Measurements from ENCODE around the gene COX14. TPM values are rescaled to one million over a fixed set of nuclear protein-coding genes. Genes with fewer than 3 reads are reported as not detected.

The COX14 gene
- total RNA-seq, 1 experiment from 2014 or later: 41.0 TPM

DNA sequence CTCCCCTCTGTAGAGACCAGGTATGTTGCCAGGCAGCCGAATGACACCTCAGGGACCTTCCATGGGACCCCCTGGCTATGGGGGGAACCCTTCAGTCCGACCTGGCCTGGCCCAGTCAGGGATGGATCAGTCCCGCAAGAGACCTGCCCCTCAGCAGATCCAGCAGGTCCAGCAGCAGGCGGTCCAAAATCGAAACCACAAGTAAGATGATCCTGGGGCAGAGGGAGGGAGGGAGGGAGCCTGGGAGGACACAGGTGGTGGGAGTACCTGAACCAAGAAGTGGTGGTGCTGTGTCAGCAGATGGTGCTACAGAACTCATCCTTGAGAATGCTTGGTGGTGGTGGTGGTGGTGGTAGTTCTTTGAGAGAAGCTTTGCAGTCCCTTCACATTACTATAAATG is 25.9 kb upstream of the COX14 start:
- Histone ChIP-seq H3K79me2 (ENCODE audit: insufficient read depth, low read length) (peaks cover 15% of the 10 kb centered on the region), H3K4me1 (ENCODE audit: control insufficient read depth in 1 of 2, insufficient read depth in 2 of 2, low read length in 2 of 2) (peaks cover 5 to 21% of the 10 kb centered on the region in 2 experiments), H3K36me3 (ENCODE audit: control insufficient read depth in 1 of 2, insufficient read depth in 2 of 2, low read length in 2 of 2) (peaks cover 30 to 45% of the 10 kb centered on the region in 2 experiments), H3K27ac (ENCODE audit: low read depth, low read length) (peak overlapping the region; percentile 54), H3K4me3 (replicated peaks in 1 of 2; ENCODE audit: low read depth in 1 of 2, low read length in 2 of 2) (peak overlapping the region; percentile 70 to 77), H3K9ac (ENCODE audit: low read length) (peak overlapping the region; percentile 77), H3K4me2 (ENCODE audit: low read length) (peak overlapping the region; percentile 85), H2AFZ (ENCODE audit: low read depth, low read length, poor library complexity, severe bottlenecking) (no peak overlapping the region), H3K9me3 (ENCODE audit: control insufficient read depth in 1 of 2, insufficient read depth in 1 of 2, low read depth in 1 of 2, low read length in 2 of 2) (no peaks in the 10 kb centered on the region), H3K27me3 (ENCODE audit: insufficient read depth, low read length) (no peaks in the 10 kb centered on the region), H3K9me2 (ENCODE audit: insufficient read depth) (no peaks in the 10 kb centered on the region), H4K20me1 (ENCODE audit: insufficient read depth) (peaks cover 4% of the 10 kb centered on the region; the same call in 1 of the 2 replicates)
- ATAC-seq: no peak
- no peak for DNase-seq (ENCODE audit: low read depth, low spot score)
- ChIA-PET CTCF (interaction anchor here (2.6 to 2.8 kb wide), 2 partner anchors 25 to 90 kb away, joined by 12 to 33 read pairs; partner anchors contain the start of gene COX14), POLR2A (no interaction called here), RAD21 (ENCODE audit: low non-redundant PET in 1 of 2, low total read pairs in 2 of 2, uncharacterized antibody in 2 of 2, unreplicated experiment in 2 of 2) (no interaction called here)
- BruUV-seq (replicated peaks): no TSS peak
- TF ChIP-seq SP1 (IDR thresholded peaks at IDR 0.05; ENCODE audit: low read depth) (no peak), FOSL1 (IDR thresholded peaks at IDR 0.05; ENCODE audit: low read depth) (no peak), EZH2 (IDR thresholded peaks at IDR 0.05) (no peak), POLR2A (IDR thresholded peaks at IDR 0.05; ENCODE audit: borderline replicate concordance, extremely low read depth, insufficient read depth, insufficient read length) (no peak), YY1 (IDR thresholded peaks at IDR 0.05; ENCODE audit: extremely low read depth, insufficient replicate concordance, low read depth, low read length) (no peak), ELF1 (IDR thresholded peaks at IDR 0.05; ENCODE audit: borderline replicate concordance, low read depth) (no peak), RAD21 (IDR thresholded peaks at IDR 0.05; ENCODE audit: low read depth) (no peak), ZFX (IDR thresholded peaks at IDR 0.05) (no peak), POLR2AphosphoS5 (IDR thresholded peaks at IDR 0.05; ENCODE audit: low read depth, low read length) (no peak), EZH2phosphoT487 (IDR thresholded peaks at IDR 0.05; ENCODE audit: borderline replicate concordance) (no peak)
- TF ChIP-seq, protein P1, sequence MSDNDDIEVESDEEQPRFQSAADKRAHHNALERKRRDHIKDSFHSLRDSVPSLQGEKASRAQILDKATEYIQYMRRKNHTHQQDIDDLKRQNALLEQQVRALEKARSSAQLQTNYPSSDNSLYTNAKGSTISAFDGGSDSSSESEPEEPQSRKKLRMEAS (IDR thresholded peaks at IDR 0.05): no peak
- TF ChIP-seq, protein P2, sequence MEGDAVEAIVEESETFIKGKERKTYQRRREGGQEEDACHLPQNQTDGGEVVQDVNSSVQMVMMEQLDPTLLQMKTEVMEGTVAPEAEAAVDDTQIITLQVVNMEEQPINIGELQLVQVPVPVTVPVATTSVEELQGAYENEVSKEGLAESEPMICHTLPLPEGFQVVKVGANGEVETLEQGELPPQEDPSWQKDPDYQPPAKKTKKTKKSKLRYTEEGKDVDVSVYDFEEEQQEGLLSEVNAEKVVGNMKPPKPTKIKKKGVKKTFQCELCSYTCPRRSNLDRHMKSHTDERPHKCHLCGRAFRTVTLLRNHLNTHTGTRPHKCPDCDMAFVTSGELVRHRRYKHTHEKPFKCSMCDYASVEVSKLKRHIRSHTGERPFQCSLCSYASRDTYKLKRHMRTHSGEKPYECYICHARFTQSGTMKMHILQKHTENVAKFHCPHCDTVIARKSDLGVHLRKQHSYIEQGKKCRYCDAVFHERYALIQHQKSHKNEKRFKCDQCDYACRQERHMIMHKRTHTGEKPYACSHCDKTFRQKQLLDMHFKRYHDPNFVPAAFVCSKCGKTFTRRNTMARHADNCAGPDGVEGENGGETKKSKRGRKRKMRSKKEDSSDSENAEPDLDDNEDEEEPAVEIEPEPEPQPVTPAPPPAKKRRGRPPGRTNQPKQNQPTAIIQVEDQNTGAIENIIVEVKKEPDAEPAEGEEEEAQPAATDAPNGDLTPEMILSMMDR (IDR thresholded peaks at IDR 0.05 in 2 of 3, conservative IDR thresholded peaks at IDR 0.05 in 1 of 3; ENCODE audit: borderline replicate concordance in 1 of 3, insufficient read depth in 1 of 3, low read depth in 2 of 3, low read length in 2 of 3): no peak
- TF ChIP-seq, protein P3, sequence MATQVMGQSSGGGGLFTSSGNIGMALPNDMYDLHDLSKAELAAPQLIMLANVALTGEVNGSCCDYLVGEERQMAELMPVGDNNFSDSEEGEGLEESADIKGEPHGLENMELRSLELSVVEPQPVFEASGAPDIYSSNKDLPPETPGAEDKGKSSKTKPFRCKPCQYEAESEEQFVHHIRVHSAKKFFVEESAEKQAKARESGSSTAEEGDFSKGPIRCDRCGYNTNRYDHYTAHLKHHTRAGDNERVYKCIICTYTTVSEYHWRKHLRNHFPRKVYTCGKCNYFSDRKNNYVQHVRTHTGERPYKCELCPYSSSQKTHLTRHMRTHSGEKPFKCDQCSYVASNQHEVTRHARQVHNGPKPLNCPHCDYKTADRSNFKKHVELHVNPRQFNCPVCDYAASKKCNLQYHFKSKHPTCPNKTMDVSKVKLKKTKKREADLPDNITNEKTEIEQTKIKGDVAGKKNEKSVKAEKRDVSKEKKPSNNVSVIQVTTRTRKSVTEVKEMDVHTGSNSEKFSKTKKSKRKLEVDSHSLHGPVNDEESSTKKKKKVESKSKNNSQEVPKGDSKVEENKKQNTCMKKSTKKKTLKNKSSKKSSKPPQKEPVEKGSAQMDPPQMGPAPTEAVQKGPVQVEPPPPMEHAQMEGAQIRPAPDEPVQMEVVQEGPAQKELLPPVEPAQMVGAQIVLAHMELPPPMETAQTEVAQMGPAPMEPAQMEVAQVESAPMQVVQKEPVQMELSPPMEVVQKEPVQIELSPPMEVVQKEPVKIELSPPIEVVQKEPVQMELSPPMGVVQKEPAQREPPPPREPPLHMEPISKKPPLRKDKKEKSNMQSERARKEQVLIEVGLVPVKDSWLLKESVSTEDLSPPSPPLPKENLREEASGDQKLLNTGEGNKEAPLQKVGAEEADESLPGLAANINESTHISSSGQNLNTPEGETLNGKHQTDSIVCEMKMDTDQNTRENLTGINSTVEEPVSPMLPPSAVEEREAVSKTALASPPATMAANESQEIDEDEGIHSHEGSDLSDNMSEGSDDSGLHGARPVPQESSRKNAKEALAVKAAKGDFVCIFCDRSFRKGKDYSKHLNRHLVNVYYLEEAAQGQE (IDR thresholded peaks at IDR 0.05; ENCODE audit: low read depth): no peak
- TF ChIP-seq, protein P4, sequence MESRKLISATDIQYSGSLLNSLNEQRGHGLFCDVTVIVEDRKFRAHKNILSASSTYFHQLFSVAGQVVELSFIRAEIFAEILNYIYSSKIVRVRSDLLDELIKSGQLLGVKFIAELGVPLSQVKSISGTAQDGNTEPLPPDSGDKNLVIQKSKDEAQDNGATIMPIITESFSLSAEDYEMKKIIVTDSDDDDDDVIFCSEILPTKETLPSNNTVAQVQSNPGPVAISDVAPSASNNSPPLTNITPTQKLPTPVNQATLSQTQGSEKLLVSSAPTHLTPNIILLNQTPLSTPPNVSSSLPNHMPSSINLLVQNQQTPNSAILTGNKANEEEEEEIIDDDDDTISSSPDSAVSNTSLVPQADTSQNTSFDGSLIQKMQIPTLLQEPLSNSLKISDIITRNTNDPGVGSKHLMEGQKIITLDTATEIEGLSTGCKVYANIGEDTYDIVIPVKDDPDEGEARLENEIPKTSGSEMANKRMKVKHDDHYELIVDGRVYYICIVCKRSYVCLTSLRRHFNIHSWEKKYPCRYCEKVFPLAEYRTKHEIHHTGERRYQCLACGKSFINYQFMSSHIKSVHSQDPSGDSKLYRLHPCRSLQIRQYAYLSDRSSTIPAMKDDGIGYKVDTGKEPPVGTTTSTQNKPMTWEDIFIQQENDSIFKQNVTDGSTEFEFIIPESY (IDR thresholded peaks at IDR 0.05; ENCODE audit: extremely low read depth, insufficient replicate concordance, low read length): no peak
- intact Hi-C loops (cut with micrococcal nuclease): loop anchor here (5.0 to 10.0 kb wide), 2 partner anchors 226 to 319 kb away; partner anchors contain the start of gene LARP4

Data from HCT116 (cell line).